Measurements from ENCODE around the gene NTPCR.

Gene NTPCR

DNA sequence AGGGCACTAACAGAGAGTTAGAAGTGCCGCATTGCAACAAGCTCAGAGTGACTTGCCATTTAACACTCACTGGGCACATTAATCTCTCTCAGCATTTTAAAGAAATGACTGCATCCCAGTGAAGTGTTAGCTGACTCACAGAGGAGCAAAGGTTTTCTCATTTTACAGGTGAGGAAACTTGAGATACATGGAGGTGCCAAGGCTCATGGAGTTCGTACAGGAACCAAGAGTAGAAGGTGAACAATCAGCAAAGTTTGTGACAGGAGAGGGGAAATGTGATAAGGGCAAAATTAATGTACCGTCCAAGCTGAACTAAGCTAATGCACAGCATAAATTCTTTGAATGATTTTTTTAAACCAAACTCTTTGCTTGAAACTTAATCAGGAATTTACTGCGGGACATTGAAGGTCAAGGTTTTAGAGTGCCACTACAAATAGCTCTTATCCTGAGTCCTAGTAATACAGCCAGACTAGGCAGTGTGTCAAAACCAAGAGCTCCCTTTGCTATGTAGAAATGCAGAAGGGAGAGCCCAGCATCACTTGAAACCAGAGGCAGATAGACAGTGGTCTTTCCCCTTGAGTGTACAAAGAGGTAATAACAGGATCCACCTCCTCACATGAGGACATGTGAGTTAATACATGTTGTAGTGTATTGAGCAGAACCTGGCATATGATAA is 22.4 kb upstream of the NTPCR start:
- DNase-seq, result no peak

DNA sequence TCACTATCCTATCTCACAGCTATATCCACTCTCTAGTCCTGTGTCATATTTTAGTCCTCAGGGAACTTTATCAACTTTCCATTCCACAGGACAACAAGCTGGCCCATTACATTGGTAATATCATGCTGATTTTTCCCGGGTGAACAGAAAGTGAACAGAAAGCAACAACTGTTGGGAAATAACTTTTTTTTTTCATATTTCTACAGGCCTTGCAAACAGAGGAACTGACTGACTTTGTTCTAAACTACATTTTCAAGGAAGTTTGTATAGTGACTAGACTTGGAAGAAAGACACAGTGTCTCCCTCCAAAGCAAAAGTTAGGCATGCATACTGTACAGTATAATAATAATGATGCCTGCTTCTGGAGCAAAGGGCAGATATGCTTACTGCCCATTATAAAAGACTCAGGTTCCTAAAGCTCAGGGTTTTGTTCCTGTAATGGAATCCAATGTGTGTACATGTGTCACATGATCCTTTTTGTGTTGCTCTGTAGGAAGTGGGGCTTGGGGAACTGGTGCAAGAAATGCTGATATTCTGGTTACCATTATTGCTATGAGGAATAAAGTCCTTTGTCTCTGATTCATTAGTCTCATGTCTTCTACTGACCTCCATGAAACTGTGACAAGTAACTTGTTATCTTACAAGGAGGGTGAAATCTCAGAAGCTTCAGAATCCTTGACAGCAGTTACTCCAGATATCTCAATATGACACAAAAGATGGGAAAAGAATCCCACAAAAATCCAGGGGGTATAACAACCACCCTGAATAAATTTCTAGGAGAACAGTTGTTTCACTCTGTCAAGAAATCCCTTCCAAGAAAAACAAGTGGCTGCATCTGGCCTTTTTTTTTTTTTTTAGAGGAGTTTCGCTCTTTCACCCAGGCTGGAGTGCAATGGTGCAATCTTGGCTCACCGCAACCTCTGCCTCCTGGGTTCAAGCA is 17.7 kb upstream of the NTPCR start:
- no peak for DNase-seq

DNA sequence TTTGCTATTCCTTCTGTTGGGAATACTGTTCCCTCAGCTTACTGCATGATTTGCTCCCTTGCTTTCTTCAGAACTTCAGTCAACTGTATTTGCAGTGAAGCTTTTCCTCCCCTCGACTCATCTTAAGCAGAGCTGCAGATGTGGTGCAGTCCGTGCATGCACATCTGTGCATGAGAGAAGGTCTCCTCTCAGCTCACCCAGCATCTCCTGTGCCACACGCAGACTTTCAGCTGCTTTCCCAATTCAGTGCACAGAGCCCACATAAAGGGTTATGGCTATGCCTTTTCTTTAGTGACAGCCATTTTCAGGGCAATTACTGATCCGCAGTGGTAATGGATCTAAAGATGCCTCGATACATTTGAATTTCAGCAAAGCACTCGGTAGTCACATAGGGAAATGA is 13.5 kb upstream of the NTPCR start:
- DNase-seq, result no peak

DNA sequence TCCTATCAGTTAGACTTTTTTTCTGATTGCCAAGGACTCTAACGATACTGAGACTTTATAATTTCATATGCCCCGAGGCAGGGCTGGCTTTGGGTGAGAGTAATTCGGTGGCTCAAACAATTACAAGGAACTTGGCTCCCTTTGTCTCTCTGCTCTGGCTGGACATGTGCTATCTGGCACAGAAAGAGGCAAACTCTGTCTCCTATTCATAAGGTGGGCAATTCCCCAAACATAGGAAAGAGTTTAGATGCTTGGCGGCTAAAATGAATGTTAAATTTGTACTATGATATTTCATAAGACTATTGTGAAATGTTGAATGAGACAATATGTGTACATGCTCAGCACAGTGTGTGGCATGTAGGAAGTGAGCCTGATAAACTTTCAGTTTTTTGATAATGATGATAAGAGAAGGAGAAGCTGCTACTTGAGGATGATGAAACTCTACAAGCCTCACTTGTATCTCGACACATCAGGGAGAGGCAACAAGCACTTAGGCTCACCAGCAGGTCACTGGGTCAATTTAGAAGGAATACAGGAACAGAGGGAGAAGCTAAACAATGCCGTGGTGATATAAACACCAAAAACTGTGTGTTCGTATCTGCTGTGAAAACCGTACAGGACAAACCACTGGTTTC is 12.6 kb upstream of the NTPCR start:
- no peak for DNase-seq

DNA sequence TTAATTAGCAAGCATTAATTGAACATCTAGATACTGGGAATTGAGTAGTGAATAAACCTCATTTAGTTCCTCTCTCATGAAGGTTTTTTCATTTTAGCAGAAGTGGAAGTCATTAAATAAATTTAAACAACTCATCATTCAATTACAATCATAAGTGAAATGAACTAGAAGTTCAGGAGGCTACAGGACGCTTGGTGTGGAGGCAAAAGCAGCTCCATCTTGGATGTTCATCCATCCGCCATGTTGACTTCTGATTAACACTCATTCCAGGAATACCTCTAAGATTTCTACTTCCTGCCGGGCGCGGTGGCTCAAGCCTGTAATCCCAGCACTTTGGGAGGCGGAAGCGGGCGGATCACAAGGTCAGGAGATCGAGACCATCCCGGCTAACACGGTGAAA is 11.5 kb upstream of the NTPCR start:
- DNase-seq, result no peak

DNA sequence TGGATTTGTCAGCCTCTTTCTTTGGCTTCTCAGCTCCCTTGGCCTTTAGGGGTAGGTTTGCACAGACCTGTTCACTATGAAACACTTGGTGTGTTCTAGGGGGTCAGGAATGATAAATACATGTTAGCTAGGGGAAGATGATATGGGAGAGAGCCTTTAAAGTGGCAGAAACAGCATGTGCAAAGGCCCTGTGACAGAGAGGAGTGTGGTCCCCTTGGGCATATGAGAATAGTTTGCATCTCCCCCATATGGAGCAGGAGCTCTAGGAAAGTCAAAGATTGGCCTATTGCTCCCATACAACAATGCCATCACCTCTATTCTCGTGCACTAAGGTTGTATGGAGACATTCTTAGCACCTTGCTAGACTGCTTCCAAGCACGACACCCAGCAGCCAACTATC is 10.7 kb upstream of the NTPCR start:
- no peak for DNase-seq

DNA sequence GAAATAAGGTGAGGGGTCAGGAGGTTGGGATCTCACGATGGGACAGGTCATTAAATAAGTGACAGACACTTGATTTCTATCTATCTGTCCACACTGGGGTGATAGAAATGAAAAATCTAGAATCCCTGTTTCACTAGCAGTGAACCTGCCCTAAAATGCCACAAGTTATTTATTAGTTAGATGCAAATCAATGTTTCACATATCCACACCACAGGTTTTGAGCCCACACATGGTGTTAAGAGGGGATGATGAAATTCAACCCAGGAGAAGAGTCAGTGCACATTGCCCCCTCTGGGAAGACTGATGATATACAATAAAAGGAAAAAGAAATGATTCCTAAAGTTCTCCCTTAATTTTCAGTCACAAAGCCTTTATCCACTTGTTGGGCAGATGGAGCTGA is 10.1 kb upstream of the NTPCR start:
- no peak for DNase-seq

DNA sequence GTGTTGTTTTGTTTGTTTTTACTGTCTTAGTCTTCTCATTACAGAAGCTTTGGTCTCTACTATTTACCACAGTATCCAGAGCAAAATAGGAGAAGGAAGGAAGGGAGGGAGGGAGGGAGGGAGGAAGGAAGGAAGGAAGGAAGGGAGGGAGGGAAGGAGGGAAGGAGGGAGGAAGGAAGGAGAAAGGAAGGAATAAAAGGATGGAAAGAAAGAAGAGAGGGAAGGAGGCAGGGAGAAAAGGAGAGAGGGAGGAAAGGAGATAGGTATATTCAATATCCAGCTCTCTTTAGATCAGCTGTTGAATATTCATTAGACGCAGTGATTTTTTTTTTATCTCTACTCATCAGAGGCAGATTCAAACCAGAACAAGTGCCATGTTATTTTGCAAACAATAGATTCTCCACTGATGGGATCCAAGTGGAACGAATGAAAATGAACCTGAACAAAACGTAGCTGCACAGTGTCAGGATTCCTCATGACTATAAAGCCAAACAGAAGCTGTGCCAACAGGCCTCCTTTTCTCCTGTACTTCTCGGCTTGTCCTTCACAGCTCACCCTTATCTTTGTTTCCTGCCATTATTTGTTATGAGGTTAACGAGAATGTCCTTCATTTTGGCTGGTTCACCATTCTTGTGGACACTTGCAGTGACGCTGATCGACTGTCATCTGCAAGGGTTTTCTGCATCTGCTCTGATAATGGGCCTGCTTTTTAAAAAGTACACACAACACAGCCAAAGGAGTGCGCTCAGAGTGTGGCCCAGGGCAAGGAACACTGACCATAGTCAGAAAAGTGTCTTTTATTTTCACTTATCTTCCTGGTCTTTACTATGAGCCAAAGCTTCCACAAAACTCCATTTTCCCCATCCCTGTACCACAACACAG is 7.8 kb upstream of the NTPCR start:
- no peak for DNase-seq

DNA sequence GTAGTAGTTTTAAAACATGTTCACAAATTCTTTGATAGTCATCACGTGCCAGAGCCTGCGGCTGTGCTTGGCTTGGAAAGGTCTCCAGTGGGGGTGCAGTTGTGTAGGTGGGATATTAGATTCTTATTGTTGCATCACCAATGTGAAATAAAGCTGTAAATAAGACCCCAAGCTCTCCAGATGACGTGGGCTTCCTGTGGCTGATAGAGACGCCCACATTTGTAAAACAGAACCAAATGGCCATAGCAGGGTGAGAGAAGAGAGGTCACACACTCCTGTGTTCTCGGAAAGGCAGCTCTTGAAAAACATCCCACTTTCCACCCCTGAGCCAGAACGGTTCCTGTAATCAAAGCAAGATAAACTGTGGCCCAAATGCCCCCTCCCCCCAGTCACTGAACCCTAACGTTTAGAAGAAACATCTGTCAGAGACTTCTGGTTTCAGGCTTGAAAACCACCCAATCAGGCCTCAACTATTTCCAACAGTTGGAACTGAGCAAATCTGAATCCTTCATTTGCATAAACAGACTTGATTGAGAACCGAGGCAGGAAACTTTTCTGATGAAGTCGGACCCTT is 6.6 kb upstream of the NTPCR start:
- DNase-seq, result no peak

DNA sequence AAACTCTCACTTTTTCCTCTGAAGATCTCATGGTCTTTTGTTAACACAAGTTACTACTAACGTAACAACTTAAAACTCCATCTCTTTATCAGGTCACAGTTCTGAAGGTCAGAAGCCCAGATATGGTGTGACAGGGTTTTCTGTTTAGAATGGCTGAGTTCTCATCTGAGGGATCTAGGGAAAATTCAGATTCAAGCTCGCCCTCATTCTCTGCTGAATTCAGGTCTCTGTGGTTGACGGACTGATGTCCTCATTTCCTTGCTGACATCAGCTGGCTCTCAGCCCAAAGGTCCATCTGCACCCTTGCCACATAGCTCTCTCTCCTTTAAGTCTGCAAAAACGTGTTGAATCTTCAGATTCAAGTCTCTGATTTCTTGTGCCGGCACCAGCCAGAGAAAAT is 6.1 kb upstream of the NTPCR start:
- DNase-seq, result no peak

DNA sequence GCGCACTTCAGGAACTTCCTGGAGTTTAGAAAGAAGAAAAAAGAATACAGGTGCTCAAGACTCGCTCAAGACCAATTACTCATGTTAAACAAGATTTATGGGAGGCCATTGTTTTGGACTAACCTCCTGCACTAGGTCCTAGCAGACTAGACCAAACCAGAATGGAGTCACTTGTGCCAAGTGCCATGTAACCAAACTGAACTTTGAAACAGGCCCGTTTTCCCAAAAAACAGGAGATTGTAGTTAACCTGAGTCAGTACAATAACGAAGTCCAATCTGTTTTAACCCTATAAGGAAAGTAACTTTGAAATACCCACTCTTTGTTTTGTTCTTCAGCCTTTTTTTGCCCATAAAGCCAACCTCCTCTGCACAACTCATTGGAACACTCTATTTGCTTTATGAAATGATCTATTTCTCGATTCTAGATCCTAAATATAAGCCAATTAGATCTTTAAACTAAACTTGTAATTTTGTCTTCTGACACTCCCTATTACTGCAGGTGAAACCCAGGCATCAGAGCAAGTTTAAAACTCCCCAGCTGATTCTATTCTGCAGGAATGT is 695 bp upstream of the NTPCR start:
- DNase-seq, result no peak

DNA sequence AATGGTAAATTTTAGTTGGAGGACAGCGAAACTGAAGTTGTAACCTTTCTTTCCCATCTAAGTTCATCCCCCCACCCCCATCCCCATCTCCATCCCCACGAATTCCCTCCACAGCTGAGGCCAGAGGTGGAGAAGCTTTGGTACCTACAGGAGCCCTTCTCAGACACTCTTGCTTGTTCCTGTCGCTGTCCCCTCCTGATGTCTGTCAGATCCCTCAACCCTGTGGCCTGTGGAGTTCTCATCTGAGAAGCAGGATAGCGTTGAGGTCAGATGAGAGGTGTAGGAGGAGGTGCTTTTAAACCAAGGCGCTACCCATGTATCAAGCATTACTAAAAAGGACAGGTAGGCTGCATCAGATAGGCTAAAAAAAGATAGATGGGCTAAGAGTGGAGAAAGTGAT is 769 bp downstream of the NTPCR start:
- no peak for DNase-seq

DNA sequence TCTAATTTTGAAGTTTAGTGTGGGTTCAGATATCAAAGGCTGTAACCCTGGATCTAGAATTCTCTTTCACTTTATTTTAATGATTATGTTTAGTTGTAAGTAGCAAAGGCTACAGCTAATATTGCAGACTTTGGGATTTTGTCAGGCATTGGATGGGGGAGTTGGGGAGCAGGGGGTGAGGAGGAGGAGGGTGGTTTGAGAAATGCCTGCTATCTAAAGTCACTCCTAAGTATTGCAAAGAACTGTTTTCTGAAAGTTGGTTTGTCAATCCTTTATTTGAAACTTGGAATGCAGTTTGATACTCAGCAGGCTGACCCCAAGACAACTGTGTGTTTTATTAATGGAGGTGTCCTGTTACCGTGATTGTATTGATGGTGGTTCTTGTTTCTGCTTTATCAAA is 1.2 kb downstream of the NTPCR start:
- no peak for DNase-seq

DNA sequence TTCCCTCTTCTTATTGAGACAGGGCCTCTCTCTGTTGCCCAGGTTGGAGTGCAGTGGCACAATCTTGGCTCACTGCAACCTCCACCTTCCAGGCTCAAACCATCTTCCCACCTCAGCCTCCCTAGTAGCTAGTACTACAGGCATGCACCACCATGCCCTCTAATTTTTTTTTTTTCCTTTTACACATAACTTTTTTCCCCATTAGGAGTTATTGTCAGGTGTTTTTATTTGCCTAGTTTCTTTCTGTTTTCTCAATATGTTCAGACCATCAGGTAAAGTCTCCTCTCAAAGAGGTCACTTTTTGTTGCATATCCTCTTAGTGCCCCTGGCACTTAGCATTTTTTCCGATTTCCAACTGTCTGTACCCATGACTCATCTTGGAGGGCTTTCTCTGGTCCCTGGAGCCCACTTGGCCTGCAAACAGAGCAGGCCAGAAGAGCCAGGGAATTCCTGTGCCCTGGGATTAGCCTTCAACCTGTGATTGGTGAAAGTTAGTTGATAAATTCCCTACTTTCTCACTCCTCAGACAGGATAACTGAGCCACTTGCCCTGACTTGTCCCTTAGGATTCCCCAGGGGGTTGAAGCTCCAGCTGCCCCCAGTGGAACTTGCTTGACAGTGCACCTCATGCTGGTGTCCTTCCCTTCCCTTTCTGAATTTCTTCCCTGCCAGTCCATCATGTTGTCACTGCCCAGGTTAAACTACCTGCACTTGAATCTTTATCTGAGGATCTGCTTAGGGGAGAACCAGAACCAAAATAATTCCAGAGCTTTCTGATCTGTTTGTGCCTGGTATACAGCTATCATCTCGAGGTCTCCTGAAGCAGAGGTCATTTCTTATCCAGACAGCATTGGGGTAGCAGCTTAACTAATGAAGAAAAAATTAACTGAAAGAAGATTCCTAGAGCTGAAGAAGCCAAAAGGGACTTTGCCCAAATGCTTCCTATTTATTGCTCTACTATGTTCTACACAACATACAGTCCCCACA is 2.4 kb downstream of the NTPCR start:
- DNase-seq, result peak; percentile 39

DNA sequence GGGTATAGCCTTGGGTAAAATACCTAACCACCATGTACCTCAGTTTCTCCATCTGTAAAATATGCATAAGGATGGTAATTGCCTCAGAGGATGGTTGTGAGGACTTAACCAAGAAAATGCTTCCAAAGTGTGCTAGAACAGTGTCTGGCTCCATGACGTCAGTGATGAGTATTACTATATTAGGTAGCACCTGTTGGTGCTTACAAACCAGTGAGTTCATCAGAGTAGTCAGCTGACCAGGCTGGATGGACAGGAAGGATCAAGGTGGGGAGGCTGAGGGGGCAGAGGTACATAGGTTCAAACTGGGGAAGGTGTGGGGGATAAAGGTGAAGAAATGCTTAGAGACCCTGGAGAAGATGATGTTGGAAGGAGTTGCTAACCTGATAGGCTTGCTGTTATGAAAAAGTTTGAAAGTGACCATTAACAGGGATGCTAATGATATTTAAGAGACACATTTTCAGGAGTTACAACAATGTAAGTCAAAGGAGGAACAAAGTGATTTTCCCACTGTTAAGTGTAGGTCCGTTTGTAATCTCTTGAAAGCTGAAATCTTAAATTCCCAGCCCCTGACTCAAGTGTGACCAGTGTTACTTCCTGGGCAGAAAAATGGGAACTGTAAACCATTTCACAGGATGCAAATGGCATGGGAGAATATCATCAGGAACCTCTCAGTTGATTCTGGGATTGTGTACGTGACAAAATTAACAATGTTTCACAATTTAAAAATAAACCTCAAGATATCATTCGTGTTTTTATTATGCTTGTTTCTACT is 4.4 kb downstream of the NTPCR start:
- no peak for DNase-seq

DNA sequence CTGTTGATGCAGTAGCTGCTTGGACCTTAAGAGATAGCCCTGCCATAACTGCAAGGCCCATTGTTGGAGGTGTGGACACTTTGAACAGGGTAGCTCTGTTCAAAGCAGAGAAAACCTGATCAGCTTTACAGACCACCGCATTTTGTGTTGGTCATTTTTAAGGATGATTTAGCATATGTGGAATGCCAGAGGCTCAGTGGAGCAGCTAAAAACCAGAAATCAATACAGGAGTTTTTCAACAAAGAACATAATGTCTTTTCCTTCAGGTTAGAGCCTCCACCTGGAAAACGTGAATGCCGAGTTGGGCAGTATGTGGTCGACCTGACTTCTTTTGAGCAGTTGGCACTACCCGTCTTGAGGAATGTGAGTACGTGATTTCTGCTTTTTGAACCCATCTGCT is 5.7 kb downstream of the NTPCR start:
- no peak for DNase-seq

DNA sequence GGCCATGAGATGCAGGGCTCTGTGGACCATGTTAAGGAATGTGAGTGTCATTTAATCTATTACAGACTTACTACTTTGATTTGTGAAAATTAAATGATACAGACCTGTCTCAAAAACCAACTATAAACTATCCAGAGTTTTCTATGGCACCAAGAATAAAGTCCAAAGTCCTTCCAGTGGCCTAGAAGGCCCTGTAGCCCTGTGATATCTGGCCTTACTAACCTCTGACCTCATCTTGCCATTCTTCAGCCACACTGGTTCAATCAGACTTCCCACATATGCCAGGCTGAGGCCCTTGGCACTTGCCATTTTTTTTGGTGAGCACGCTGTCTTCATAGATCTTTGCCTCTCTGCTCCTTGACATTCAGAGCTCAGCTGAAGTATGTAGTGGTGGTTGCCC is 7.7 kb downstream of the NTPCR start:
- no peak for DNase-seq

DNA sequence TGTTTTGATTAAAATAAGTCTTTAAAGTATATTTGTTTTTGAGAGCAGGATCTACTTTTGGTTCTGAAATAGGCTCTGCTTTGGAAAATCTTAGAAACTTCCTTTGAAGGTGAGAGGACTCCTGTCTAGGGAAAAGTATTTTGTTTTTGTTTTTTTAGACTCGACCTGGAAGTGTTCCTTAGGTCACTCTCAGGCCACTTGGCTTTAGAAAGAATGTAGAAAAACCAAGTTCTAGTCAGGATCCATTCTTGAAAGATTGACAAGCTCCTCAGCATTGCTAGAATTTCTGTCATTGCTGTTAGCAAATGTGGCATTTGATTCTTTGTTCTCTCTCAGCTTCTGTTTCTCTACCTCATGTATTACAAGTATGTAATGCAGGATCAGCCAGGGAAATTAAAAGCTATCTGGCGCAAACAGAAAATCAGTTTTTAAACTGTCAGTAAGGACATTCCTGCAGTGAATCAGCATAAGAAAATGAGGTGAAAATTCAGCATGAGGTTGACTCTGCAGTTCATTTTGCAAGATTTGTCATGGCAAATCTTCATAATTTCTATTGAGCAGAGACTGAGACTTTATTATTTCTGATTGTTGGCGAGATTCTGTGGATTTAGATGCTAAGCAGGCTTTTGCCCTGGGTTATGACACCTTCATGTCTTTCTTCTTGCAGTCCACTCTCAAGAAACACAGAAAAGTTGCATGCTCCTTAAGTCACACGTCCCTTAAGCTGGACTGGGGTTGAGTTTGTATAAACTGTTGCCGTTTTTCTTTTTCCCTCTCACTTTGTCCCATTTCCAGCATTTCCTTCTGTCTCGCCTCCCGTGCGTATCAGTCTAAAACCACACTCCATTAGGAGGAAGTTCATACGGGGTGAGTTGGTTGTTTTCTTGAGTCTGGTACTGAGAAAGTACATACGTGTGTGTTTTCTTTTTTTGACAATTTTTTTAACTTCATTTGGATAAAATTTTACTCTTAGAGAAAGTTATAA is 12.6 kb downstream of the NTPCR start:
- DNase-seq, result peak; percentile 65

DNA sequence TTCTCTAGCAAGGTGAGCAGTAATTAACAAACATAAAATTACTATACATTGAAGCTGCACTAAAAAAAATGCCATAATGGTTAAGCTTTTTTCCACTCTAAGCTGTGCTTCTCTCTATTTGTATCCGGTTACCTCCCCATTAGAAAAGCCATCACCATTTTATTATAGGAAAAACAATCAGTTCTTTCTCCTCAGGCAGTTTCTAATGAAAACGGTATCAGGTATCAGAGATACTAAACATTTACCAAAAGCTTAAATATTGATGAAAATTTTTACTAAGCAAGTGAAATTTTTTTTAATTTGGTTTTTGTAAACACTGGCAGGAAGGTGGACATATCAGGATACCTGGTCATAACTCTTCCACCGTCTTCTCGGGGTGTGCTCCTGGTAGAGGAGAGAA is 14.2 kb downstream of the NTPCR start:
- no peak for DNase-seq

All from fibroblast of upper back skin (primary cell).